H9 (cell line): ENCODE results near the gene IKBKG. TPM values are rescaled to one million over a fixed set of nuclear protein-coding genes. Genes with fewer than 3 reads are reported as not detected.

Source experiments
- DNase-seq: peaks from one replicate; pipeline ENCODE4 v3.0.0-alpha.2; 2017
- H2AFZ ChIP-seq: one replicate; pipeline ENCODE4 v1.6.1; 2013; ENCODE audit warnings: mild to moderate bottlenecking, low read length, control low read depth, moderate library complexity
- H2AK5ac ChIP-seq: 2 replicates; pipeline ENCODE4 v1.6.1; 2013; ENCODE audit warnings: low read length, control low read depth, mixed read lengths; ENCODE audit not compliant: insufficient read length
- H2BK120ac ChIP-seq: one replicate; pipeline ENCODE4 v1.6.1; 2013; ENCODE audit warnings: low read depth, mild to moderate bottlenecking, low read length, control low read depth, inconsistent platforms; ENCODE audit not compliant: poor library complexity, severe bottlenecking
- H2BK12ac ChIP-seq: 2 replicates; pipeline ENCODE4 v1.6.1; 2013; ENCODE audit warnings: low read length, control low read depth, mixed read lengths, low read depth; ENCODE audit not compliant: insufficient read length
- H2BK15ac ChIP-seq: 2 replicates; pipeline ENCODE4 v1.6.1; 2013; ENCODE audit warnings: low read depth, low read length, control low read depth
- H2BK20ac ChIP-seq: one replicate; pipeline ENCODE4 v1.6.1; 2013; ENCODE audit warnings: low read depth, mild to moderate bottlenecking, low read length, control low read depth, inconsistent platforms; ENCODE audit not compliant: poor library complexity, severe bottlenecking
- H2BK5ac ChIP-seq: 2 replicates; pipeline ENCODE4 v1.6.1; 2013; ENCODE audit warnings: low read length, control low read depth, mixed read lengths; ENCODE audit not compliant: insufficient read length
- H3K14ac ChIP-seq: 2 replicates; pipeline ENCODE4 v1.6.1; 2013; ENCODE audit warnings: low read length, control low read depth; ENCODE audit not compliant: insufficient read depth
- H3K18ac ChIP-seq: 2 replicates; pipeline ENCODE4 v1.6.1; 2013; ENCODE audit warnings: low read depth, mild to moderate bottlenecking, mixed read lengths, low read length, control low read depth; ENCODE audit not compliant: insufficient read length
- H3K23ac ChIP-seq: 2 replicates; pipeline ENCODE4 v1.6.1; 2013; ENCODE audit warnings: low read length, control low read depth, mixed read lengths, low read depth; ENCODE audit not compliant: insufficient read length
- H3K23me2 ChIP-seq: 2 replicates; pipeline ENCODE4 v1.6.1; 2013; ENCODE audit warnings: low read depth, mild to moderate bottlenecking, mixed read lengths, low read length, control low read depth; ENCODE audit not compliant: insufficient read length, poor library complexity, severe bottlenecking
- H3K27ac ChIP-seq: 2 replicates; pipeline ENCODE4 v1.5.1; 2013; ENCODE audit warnings: low read length, control low read depth, mixed read lengths, low read depth; ENCODE audit not compliant: insufficient read length
- H3K27me3 ChIP-seq: 2 replicates; pipeline ENCODE4 v1.6.1; 2013; ENCODE audit warnings: low read length, control low read depth, inconsistent platforms; ENCODE audit not compliant: insufficient read depth
- H3K4ac ChIP-seq: 2 replicates; pipeline ENCODE4 v1.6.1; 2013; ENCODE audit warnings: low read depth, mild to moderate bottlenecking, control low read depth, inconsistent platforms, low read length, moderate library complexity
- H3K4me1 ChIP-seq: 2 replicates; pipeline ENCODE4 v1.6.1; 2013; ENCODE audit warnings: low read length, control low read depth, inconsistent platforms; ENCODE audit not compliant: insufficient read depth
- H3K4me2 ChIP-seq: 2 replicates; pipeline ENCODE4 v1.6.1; 2013; ENCODE audit warnings: low read length, control low read depth, mixed read lengths; ENCODE audit not compliant: insufficient read length, insufficient read depth
- H3K56ac ChIP-seq: 2 replicates; pipeline ENCODE4 v1.6.1; 2013; ENCODE audit warnings: low read depth, mild to moderate bottlenecking, mixed read lengths, low read length, control low read depth; ENCODE audit not compliant: insufficient read length
- H3K79me1 ChIP-seq: 2 replicates; pipeline ENCODE4 v1.6.1; 2013; ENCODE audit warnings: low read depth, mild to moderate bottlenecking, moderate library complexity, low read length, control low read depth, inconsistent platforms; ENCODE audit not compliant: insufficient read depth, poor library complexity, severe bottlenecking
- H3K79me2 ChIP-seq: 2 replicates; pipeline ENCODE4 v1.6.1; 2013; ENCODE audit warnings: low read length, control low read depth, inconsistent platforms; ENCODE audit not compliant: insufficient read depth
- H3K9ac ChIP-seq: 2 replicates; pipeline ENCODE4 v1.6.1; 2013; ENCODE audit warnings: low read length, control low read depth, mixed read lengths; ENCODE audit not compliant: insufficient read length; ENCODE audit errors: extremely low read depth
- H3K9me3 ChIP-seq: one replicate; pipeline ENCODE4 v1.6.1; 2013; ENCODE audit warnings: low read depth, low read length, inconsistent platforms; ENCODE audit not compliant: control insufficient read depth
- H3T11ph ChIP-seq: one replicate; pipeline ENCODE4 v1.6.1; 2013; ENCODE audit warnings: mild to moderate bottlenecking, low read length, control low read depth, inconsistent platforms
- H4K20me1 ChIP-seq: one replicate; pipeline ENCODE4 v1.6.1; 2013; ENCODE audit not compliant: control insufficient read depth, insufficient read length, insufficient read depth
- H4K5ac ChIP-seq: 2 replicates; pipeline ENCODE4 v1.6.1; 2013; ENCODE audit warnings: low read depth, mild to moderate bottlenecking, mixed read lengths, low read length, control low read depth; ENCODE audit not compliant: insufficient read length
- H4K8ac ChIP-seq: replicated peaks from 2 replicates; pipeline ENCODE4 v1.6.1; 2013; ENCODE audit warnings: low read length, control low read depth, mixed read lengths, low read depth; ENCODE audit not compliant: insufficient read length
- H4K91ac ChIP-seq: 2 replicates; pipeline ENCODE4 v1.6.1; 2013; ENCODE audit warnings: low read depth, mild to moderate bottlenecking, moderate library complexity, mixed read lengths, low read length, control low read depth; ENCODE audit not compliant: insufficient read length
- H3K27ac Mint-ChIP-seq, 3 experiments: 2 replicates in 2 of 3; 3 replicates in 1 of 3; pipeline ENCODE4 v1.8.0; 2020 to 2021; ENCODE audit warnings: mixed read lengths in 3 of 3, mild to moderate bottlenecking in 1 of 3, moderate library complexity in 1 of 3
- H3K27me3 Mint-ChIP-seq: 2 replicates; pipeline ENCODE4 v1.8.0; 2021; ENCODE audit warnings: low read depth, mild to moderate bottlenecking, moderate library complexity, mixed read lengths
- H3K36me3 Mint-ChIP-seq, 3 experiments: 2 replicates in 2 of 3; 3 replicates in 1 of 3; pipeline ENCODE4 v1.8.0; 2020 to 2021; ENCODE audit warnings: low read depth in 3 of 3, mixed read lengths in 3 of 3; ENCODE audit not compliant: insufficient read depth in 1 of 3
- H3K4me1 Mint-ChIP-seq, 2 experiments: 2 replicates each; pipeline ENCODE4 v1.8.0; 2020; ENCODE audit warnings: mixed read lengths in 2 of 2
- H3K4me3 Mint-ChIP-seq, 2 experiments: 2 replicates in 1 of 2; 3 replicates in 1 of 2; pipeline ENCODE4 v1.8.0; 2020 to 2021; ENCODE audit warnings: mild to moderate bottlenecking in 2 of 2, mixed read lengths in 2 of 2, moderate library complexity in 1 of 2
- H3K9me3 Mint-ChIP-seq, 2 experiments: 2 replicates in 1 of 2; 3 replicates in 1 of 2; pipeline ENCODE4 v1.8.0; 2020; ENCODE audit warnings: mild to moderate bottlenecking in 2 of 2, mixed read lengths in 2 of 2, moderate library complexity in 1 of 2
- CTCF ChIP-seq: fragments of 200-600 bp; sonication (generic); conservative IDR thresholded peaks from 3 replicates; pipeline ENCODE4 v1.8.0; 2021; ENCODE audit warnings: antibody characterized with exemption, mild to moderate bottlenecking
- WGBS: extraction: QIAGEN DNeasy Blood & Tissue Kit; methylation state at CpG from one replicate; pipeline ENCODE4 v1.1.7; 2013; ENCODE audit warnings: missing lambda C conversion rate, low lambda C conversion rate, mixed read lengths; ENCODE audit not compliant: insufficient read length; ENCODE audit errors: extremely low coverage; 5-methylcytosine and 5-hydroxymethylcytosine counted together
- total RNA-seq: library from RNA; stranded (reverse); gene quantifications from 2 replicates; pipeline ENCODE4 v1.2.1, GENCODE V29; 2021

The IKBKG gene
- total RNA-seq, 1 experiment from 2014 or later, result 17.8 TPM

DNA sequence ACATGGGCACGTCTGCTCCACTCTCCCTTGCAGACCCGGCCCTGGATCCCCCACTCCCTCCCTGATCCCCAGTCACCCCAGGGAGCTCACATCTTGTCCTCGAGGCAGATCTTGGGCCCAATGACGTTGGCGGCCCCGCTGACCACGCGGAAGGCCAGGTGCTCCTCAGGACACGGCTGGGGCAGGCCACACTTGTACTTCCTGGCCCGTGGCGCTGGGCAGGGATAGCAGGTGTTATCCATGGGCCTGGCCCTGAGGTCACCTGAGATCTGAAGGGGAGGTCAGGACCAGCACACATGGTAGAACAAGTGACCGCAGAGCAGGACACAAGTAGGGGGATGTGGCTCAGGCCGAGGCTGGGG, 39.1 kb upstream of the IKBKG start:
- Histone ChIP-seq H3K56ac (no peak overlapping the region), H3K23me2 (no peaks in the 10 kb centered on the region), H4K20me1 (no peaks in the 10 kb centered on the region), H3K27ac (no peak overlapping the region), H4K8ac (no peak overlapping the region), H3K14ac (no peak overlapping the region), H4K5ac (no peak overlapping the region), H3K9ac (no peak overlapping the region), H3K9me3 (peaks cover 12% of the 10 kb centered on the region), H2AFZ (no peak overlapping the region), H2BK5ac (no peak overlapping the region), H3K4me2 (no peak overlapping the region), H4K91ac (no peak overlapping the region), H2AK5ac (no peak overlapping the region), H2BK20ac (no peak overlapping the region), H3K79me2 (no peaks in the 10 kb centered on the region), H3K18ac (no peak overlapping the region), H3K4ac (no peak overlapping the region), H2BK120ac (no peak overlapping the region), H2BK15ac (no peak overlapping the region), H3K27me3 (no peaks in the 10 kb centered on the region), H3K79me1 (no peaks in the 10 kb centered on the region), H2BK12ac (no peak overlapping the region), H3K23ac (no peak overlapping the region), H3K4me1 (no peaks in the 10 kb centered on the region), H3T11ph (no peak overlapping the region)
- H3K4me1 Mint-ChIP-seq, result no peaks in the 10 kb centered on the region
- peaks cover 30 to 44% (median 34%) of the 10 kb centered on the region in 3 experiments for H3K36me3 Mint-ChIP-seq
- no peak overlapping the region for H3K27ac Mint-ChIP-seq
- peaks cover 63 to 72% of the 10 kb centered on the region in 2 experiments for H3K9me3 Mint-ChIP-seq
- no peaks in the 10 kb centered on the region; the same call in 1 of the 2 replicates for H3K27me3 Mint-ChIP-seq
- TF ChIP-seq CTCF, result no peak
- H3K4me3 Mint-ChIP-seq, result no peak overlapping the region
- WGBS, result no CpG with 5 or more reads among the region's 13 CpGs
- no peak for DNase-seq
